Measurements from ENCODE around the gene EFHD1. TPM values are rescaled to one million over a fixed set of nuclear protein-coding genes. Genes with fewer than 3 reads are reported as not detected.
"Not testable (repeated sequence)": the region's sequence is repeated elsewhere in the genome, so short reads cannot be mapped to it uniquely, and the experiment has no call there.

Gene EFHD1
- total RNA-seq, 5 donors from 2014 or later (not counting 1 experiment from before 2014, with no cell fraction given) = 0.93 to 3.0 (median 2.3) TPM

DNA sequence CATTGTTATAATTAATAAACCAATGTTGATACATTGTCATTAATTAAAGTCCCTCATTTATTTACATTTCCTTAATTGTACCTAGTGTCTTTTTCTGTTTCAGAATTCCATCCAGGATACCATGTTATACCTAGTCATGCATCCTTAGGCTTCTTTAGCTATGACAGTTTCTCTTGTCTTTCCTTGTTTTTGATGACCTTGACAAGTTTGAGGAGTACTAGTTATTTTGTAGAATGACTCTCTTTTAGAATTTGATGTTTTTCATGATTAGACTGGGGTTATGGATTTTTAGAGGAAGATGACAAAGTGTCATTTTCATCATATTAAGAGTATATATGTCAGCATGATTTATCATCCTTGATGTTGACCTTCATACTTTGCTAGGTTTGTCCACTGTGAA, 80.1 kb downstream of the EFHD1 start:
- no peaks in the 10 kb centered on the region for H3K9me3 Mint-ChIP-seq
- ChIA-PET POLR2A (interaction anchor here in 1 of 2 donors (0.5 kb wide), 1 partner anchor 91 kb away, joined by 6 read pairs; no protein-coding TSS in a partner anchor), CTCF (interaction anchor here (0.6 to 0.7 kb wide), 2 partner anchors 27 to 258 kb away, joined by 3 to 6 read pairs; no protein-coding TSS in a partner anchor)
- peaks cover 10 to 20% of the 10 kb centered on the region in 2 donors for H3K36me3 ChIP-seq (ENCODE audit: control insufficient read depth in 2 of 2, extremely low read depth in 1 of 2, insufficient read depth in 1 of 2, low read length in 1 of 2)
- no peak overlapping the region for H3K4me3 ChIP-seq (ENCODE audit: control insufficient read depth in 1 of 2, extremely low read depth in 1 of 2, low read length in 1 of 2)
- H3K27ac ChIP-seq (ENCODE audit: low read length) = no peak overlapping the region
- no peaks in the 10 kb centered on the region for H3K4me1 ChIP-seq (ENCODE audit: control insufficient read depth in 1 of 2, extremely low read depth in 1 of 2, insufficient read depth in 2 of 2, low read length in 2 of 2)
- H3K27me3 Mint-ChIP-seq = no peaks in the 10 kb centered on the region
- H3K27ac Mint-ChIP-seq = no peak overlapping the region
- peaks cover 35 to 42% (median 40%) of the 10 kb centered on the region in 3 donors for H3K4me1 Mint-ChIP-seq
- ATAC-seq (replicated peaks in 1 of 4) (no peak), DNase-seq (no peak)
- H3K9me3 ChIP-seq = no peaks in the 10 kb centered on the region
- H3K27me3 ChIP-seq (replicated peaks in 1 of 2; ENCODE audit: control insufficient read depth in 2 of 2, extremely low read depth in 1 of 2, insufficient read depth in 2 of 2, low read length in 1 of 2) = no peaks in the 10 kb centered on the region
- no peak overlapping the region for H3K4me3 Mint-ChIP-seq
- H3K36me3 Mint-ChIP-seq = peaks cover 41% of the 10 kb centered on the region

DNA sequence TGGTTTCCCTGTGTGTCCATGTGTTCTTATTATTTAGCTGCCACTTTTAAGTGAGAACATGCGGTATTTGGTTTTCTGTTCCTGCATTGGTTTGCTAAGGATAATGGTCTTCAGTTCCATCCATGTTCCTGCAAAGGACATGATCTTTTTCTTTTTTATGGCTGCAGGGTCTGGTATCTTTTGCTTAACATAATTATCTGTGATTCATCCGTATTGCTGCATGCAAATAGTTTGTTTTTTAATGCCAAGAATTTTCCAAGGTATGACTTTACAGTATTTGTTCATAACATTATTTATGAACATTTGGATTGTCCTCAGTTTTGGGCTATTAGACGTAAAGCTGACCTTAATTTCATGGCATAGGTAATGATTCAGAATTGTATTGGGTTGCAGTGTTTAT, 81.6 kb downstream of the EFHD1 start:
- Mint-ChIP-seq H3K36me3 (peaks cover 54% of the 10 kb centered on the region), H3K4me3 (no peak overlapping the region), H3K9me3 (peaks cover 0 to 6% (median 0%) of the 10 kb centered on the region in 3 donors), H3K27ac (no peak overlapping the region), H3K4me1 (peaks cover 47 to 52% (median 50%) of the 10 kb centered on the region in 3 donors), H3K27me3 (no peaks in the 10 kb centered on the region)
- DNase-seq = no peak
- H3K9me3 ChIP-seq = no peaks in the 10 kb centered on the region
- ChIA-PET CTCF (no interaction called here), POLR2A (no interaction called here)
- ATAC-seq (replicated peaks in 1 of 4) = no peak
- H3K36me3 ChIP-seq (ENCODE audit: control insufficient read depth in 2 of 2, extremely low read depth in 1 of 2, insufficient read depth in 1 of 2, low read length in 1 of 2) = peaks cover 10 to 32% of the 10 kb centered on the region in 2 donors
- WGBS (ENCODE audit: insufficient coverage) = no CpG with 5 or more reads among the region's 3 CpGs
- no peak overlapping the region for H3K4me3 ChIP-seq (ENCODE audit: control insufficient read depth in 1 of 2, extremely low read depth in 1 of 2, low read length in 1 of 2)
- H3K27ac ChIP-seq (ENCODE audit: low read length) = no peak overlapping the region
- H3K4me1 ChIP-seq (ENCODE audit: control insufficient read depth in 1 of 2, extremely low read depth in 1 of 2, insufficient read depth in 2 of 2, low read length in 2 of 2) = no peaks in the 10 kb centered on the region
- H3K27me3 ChIP-seq (replicated peaks in 1 of 2; ENCODE audit: control insufficient read depth in 2 of 2, extremely low read depth in 1 of 2, insufficient read depth in 2 of 2, low read length in 1 of 2) = no peaks in the 10 kb centered on the region

DNA sequence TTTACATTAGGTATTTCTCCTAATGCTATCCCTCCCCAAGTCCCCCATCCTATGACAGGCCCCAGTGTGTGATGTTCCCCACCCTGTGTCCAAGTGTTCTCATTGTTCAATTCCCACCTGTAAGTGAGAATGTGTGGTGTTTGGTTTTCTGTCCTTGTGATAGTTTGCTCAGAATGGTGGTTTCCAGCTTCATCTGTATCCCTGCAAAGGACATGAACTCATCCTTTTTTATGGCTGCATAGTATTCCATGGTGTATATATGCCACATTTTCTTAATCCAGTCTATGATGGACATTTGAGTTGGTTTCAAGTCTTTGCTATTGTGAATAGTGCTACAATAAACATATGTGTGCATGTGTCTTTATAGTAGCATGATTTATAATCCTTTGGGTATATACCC, 86.7 kb downstream of the EFHD1 start:
- not testable (repeated sequence) for H3K27ac Mint-ChIP-seq, H3K4me3 Mint-ChIP-seq

DNA sequence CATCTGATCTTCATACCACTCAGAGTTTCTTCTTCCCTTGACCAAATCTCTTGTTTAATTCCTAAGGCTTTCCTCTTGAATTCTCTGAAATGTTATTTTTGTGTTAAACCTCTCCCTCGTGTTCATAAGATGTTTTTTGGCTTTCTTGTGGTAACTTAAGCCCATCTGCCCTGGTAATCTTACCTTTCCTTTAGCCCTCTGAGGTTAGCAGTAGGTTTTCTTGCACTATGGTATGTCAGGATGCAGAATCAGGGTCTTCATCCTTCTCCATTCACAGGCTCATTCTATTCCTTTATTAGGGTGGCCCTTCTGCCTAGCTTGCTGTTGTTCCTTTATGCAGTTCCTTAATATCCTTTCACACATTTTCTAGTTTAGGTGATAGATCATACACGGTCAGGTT, 87.9 kb downstream of the EFHD1 start:
- no peak overlapping the region for H3K4me3 Mint-ChIP-seq
- H3K9me3 Mint-ChIP-seq = peaks cover 0 to 8% (median 0%) of the 10 kb centered on the region in 3 donors
- Histone ChIP-seq H3K27ac (ENCODE audit: low read length) (no peak overlapping the region), H3K9me3 (no peaks in the 10 kb centered on the region), H3K4me1 (ENCODE audit: control insufficient read depth in 1 of 2, extremely low read depth in 1 of 2, insufficient read depth in 2 of 2, low read length in 2 of 2) (peaks cover 5 to 9% of the 10 kb centered on the region in 2 experiments), H3K4me3 (ENCODE audit: control insufficient read depth in 1 of 2, extremely low read depth in 1 of 2, low read length in 1 of 2) (no peak overlapping the region), H3K36me3 (ENCODE audit: control insufficient read depth in 2 of 2, extremely low read depth in 1 of 2, insufficient read depth in 1 of 2, low read length in 1 of 2) (peaks cover 18 to 54% of the 10 kb centered on the region in 2 donors), H3K27me3 (replicated peaks in 1 of 2; ENCODE audit: control insufficient read depth in 2 of 2, extremely low read depth in 1 of 2, insufficient read depth in 2 of 2, low read length in 1 of 2) (no peaks in the 10 kb centered on the region)
- POLR2A ChIA-PET = no interaction called here
- CTCF ChIA-PET = no interaction called here
- ATAC-seq (replicated peaks in 1 of 4) (no peak), DNase-seq (no peak)
- peak overlapping the region; percentile 13 to 64 for H3K27ac Mint-ChIP-seq
- peaks cover 44 to 47% (median 44%) of the 10 kb centered on the region in 3 donors for H3K4me1 Mint-ChIP-seq
- H3K27me3 Mint-ChIP-seq = no peaks in the 10 kb centered on the region
- peaks cover 54% of the 10 kb centered on the region for H3K36me3 Mint-ChIP-seq
- WGBS (ENCODE audit: insufficient coverage) = no CpG with 5 or more reads among the region's 2 CpGs

More for the DNA sequence above, 86.7 kb downstream of the EFHD1 start:
- DNase-seq; CTCF ChIA-PET; H3K27me3 ChIP-seq (replicated peaks in 1 of 2; ENCODE audit: control insufficient read depth in 2 of 2, extremely low read depth in 1 of 2, insufficient read depth in 2 of 2, low read length in 1 of 2); POLR2A ChIA-PET; H3K27me3 Mint-ChIP-seq; H3K4me1 ChIP-seq (ENCODE audit: control insufficient read depth in 1 of 2, extremely low read depth in 1 of 2, insufficient read depth in 2 of 2, low read length in 2 of 2); H3K9me3 Mint-ChIP-seq; H3K4me3 ChIP-seq (ENCODE audit: control insufficient read depth in 1 of 2, extremely low read depth in 1 of 2, low read length in 1 of 2); H3K9me3 ChIP-seq; H3K27ac ChIP-seq (ENCODE audit: low read length); ATAC-seq (replicated peaks in 1 of 4): not testable (repeated sequence)
- H3K36me3 ChIP-seq (ENCODE audit: control insufficient read depth in 2 of 2, extremely low read depth in 1 of 2, insufficient read depth in 1 of 2, low read length in 1 of 2) = peaks cover 18 to 44% of the 10 kb centered on the region in 2 donors
- Mint-ChIP-seq H3K36me3 (peaks cover 50% of the 10 kb centered on the region), H3K4me1 (peaks cover 51 to 53% (median 53%) of the 10 kb centered on the region in 3 donors)

DNA sequence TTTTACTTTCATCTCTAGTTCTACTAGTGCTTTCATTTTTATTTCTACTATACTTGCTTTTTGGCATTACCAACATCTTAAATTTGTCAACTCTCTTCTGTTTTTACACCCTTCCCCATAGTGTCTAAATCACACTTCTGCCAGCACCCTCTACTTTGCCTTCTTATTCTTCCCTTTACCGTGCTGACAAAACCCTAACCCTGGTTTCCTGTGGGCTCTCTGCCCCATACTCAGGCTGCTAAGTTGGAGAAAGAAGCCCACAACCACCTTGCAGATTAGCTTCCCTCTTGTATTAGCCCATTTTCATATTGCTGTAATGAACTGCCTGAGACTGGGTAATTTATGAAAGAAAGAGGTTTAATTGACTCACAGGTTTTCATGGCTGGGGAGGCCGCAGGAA, 88.5 kb downstream of the EFHD1 start:
- no peak overlapping the region for H3K4me3 Mint-ChIP-seq
- no peak for DNase-seq
- H3K27me3 Mint-ChIP-seq = no peaks in the 10 kb centered on the region
- ATAC-seq (replicated peaks in 1 of 4) = no peak
- H3K36me3 Mint-ChIP-seq = peaks cover 54% of the 10 kb centered on the region
- Histone ChIP-seq H3K27ac (ENCODE audit: low read length) (no peak overlapping the region), H3K9me3 (no peaks in the 10 kb centered on the region), H3K27me3 (replicated peaks in 1 of 2; ENCODE audit: control insufficient read depth in 2 of 2, extremely low read depth in 1 of 2, insufficient read depth in 2 of 2, low read length in 1 of 2) (no peaks in the 10 kb centered on the region), H3K4me1 (ENCODE audit: control insufficient read depth in 1 of 2, extremely low read depth in 1 of 2, insufficient read depth in 2 of 2, low read length in 2 of 2) (peaks cover 5 to 9% of the 10 kb centered on the region in 2 experiments), H3K36me3 (ENCODE audit: control insufficient read depth in 2 of 2, extremely low read depth in 1 of 2, insufficient read depth in 1 of 2, low read length in 1 of 2) (peaks cover 17 to 58% of the 10 kb centered on the region in 2 donors), H3K4me3 (ENCODE audit: control insufficient read depth in 1 of 2, extremely low read depth in 1 of 2, low read length in 1 of 2) (no peak overlapping the region)
- peaks cover 0 to 8% (median 0%) of the 10 kb centered on the region in 3 donors for H3K9me3 Mint-ChIP-seq
- CTCF ChIA-PET = no interaction called here
- 13% methylated on average over 1 of the region's 2 CpGs for WGBS (ENCODE audit: insufficient coverage)
- POLR2A ChIA-PET = no interaction called here
- H3K27ac Mint-ChIP-seq = peak overlapping the region; percentile 13 to 64
- peaks cover 41 to 43% (median 42%) of the 10 kb centered on the region in 3 donors for H3K4me1 Mint-ChIP-seq

DNA sequence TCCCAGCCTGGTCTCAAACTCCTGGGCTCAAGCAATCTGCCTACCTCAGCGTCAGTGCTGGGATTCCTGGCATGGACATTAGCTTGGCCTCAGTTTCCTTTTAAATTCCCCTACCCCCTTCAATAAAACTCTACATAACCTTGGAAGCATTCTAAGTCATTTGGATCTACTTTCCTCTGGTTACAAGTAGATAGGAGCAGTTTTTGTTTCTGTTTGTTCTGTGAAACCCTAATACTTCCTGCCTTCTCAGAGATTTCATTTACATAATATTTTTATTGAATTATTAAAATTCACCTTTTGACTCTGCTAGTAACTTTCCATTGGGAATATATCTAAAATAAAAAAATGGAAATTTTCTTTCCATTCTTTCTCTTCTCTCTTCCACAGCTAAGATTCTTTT, 89.6 kb downstream of the EFHD1 start:
- peaks cover 0 to 8% (median 0%) of the 10 kb centered on the region in 3 donors for H3K9me3 Mint-ChIP-seq
- Histone ChIP-seq H3K27ac (ENCODE audit: low read length) (no peak overlapping the region), H3K27me3 (replicated peaks in 1 of 2; ENCODE audit: control insufficient read depth in 2 of 2, extremely low read depth in 1 of 2, insufficient read depth in 2 of 2, low read length in 1 of 2) (no peaks in the 10 kb centered on the region), H3K36me3 (ENCODE audit: control insufficient read depth in 2 of 2, extremely low read depth in 1 of 2, insufficient read depth in 1 of 2, low read length in 1 of 2) (peaks cover 11 to 63% of the 10 kb centered on the region in 2 donors), H3K9me3 (no peaks in the 10 kb centered on the region), H3K4me1 (ENCODE audit: control insufficient read depth in 1 of 2, extremely low read depth in 1 of 2, insufficient read depth in 2 of 2, low read length in 2 of 2) (peaks cover 5 to 9% of the 10 kb centered on the region in 2 experiments), H3K4me3 (ENCODE audit: control insufficient read depth in 1 of 2, extremely low read depth in 1 of 2, low read length in 1 of 2) (no peak overlapping the region)
- DNase-seq (no peak), ATAC-seq (replicated peaks in 1 of 4) (no peak)
- no peak overlapping the region for H3K27ac Mint-ChIP-seq
- H3K4me1 Mint-ChIP-seq = peaks cover 41 to 42% (median 42%) of the 10 kb centered on the region in 3 donors
- H3K36me3 Mint-ChIP-seq = peaks cover 55% of the 10 kb centered on the region
- POLR2A ChIA-PET = no interaction called here
- CTCF ChIA-PET = no interaction called here
- H3K4me3 Mint-ChIP-seq = no peak overlapping the region
- no peaks in the 10 kb centered on the region for H3K27me3 Mint-ChIP-seq
- WGBS (ENCODE audit: insufficient coverage) = 100% methylated on average over 1 of the region's 1 CpG

DNA sequence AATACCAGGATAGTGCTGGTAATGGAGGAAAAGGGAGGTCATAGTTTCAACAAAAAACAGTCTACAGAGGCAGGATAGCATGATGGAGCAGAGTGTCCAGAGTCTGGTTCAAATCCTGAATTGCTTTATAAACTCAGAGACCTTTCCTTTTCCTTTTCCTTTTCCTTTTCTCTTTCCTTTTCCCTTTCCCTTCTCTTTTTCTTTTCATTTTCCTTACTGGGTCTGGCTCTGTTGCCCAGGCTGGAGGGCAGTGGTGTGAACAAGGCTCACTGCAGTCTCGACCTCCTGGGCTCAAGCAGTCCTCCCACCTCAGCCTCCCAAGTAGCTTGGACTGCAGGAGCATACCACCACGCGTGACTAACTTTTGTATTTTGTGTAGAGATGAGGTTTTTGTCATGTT, 95.4 kb downstream of the EFHD1 start:
- no peak overlapping the region for H3K4me3 Mint-ChIP-seq
- H3K27me3 Mint-ChIP-seq = no peaks in the 10 kb centered on the region
- H3K9me3 Mint-ChIP-seq = no peaks in the 10 kb centered on the region
- Histone ChIP-seq H3K4me3 (ENCODE audit: control insufficient read depth in 1 of 2, extremely low read depth in 1 of 2, low read length in 1 of 2) (no peak overlapping the region), H3K9me3 (no peaks in the 10 kb centered on the region), H3K27me3 (replicated peaks in 1 of 2; ENCODE audit: control insufficient read depth in 2 of 2, extremely low read depth in 1 of 2, insufficient read depth in 2 of 2, low read length in 1 of 2) (no peaks in the 10 kb centered on the region), H3K4me1 (ENCODE audit: control insufficient read depth in 1 of 2, extremely low read depth in 1 of 2, insufficient read depth in 2 of 2, low read length in 2 of 2) (no peaks in the 10 kb centered on the region), H3K36me3 (ENCODE audit: control insufficient read depth in 2 of 2, extremely low read depth in 1 of 2, insufficient read depth in 1 of 2, low read length in 1 of 2) (peaks cover 11 to 56% of the 10 kb centered on the region in 2 donors), H3K27ac (ENCODE audit: low read length) (no peak overlapping the region)
- DNase-seq (no peak), ATAC-seq (replicated peaks in 1 of 4) (no peak)
- peaks cover 48% of the 10 kb centered on the region for H3K36me3 Mint-ChIP-seq
- WGBS (ENCODE audit: insufficient coverage) = no CpG with 5 or more reads among the region's 3 CpGs
- POLR2A ChIA-PET = no interaction called here
- H3K27ac Mint-ChIP-seq = no peak overlapping the region
- CTCF ChIA-PET = no interaction called here
- peaks cover 9 to 17% (median 14%) of the 10 kb centered on the region in 3 donors for H3K4me1 Mint-ChIP-seq
